ENCODE measurements around the gene VSIG8. TPM values are rescaled to one million over a fixed set of nuclear protein-coding genes. Genes with fewer than 3 reads are reported as not detected.

Gene VSIG8
- total RNA-seq, 1 experiment from 2014 or later: not detected

GRCh38 chr1:159845751-159846629 lies 16.5 kb downstream of the VSIG8 start:
- Histone ChIP-seq H3K9me3 (no peaks in the 10 kb centered on the region), H3K27me3 (replicated peaks; ENCODE audit: control insufficient read depth, insufficient read depth, low read length) (no peaks in the 10 kb centered on the region), H3K36me3 (ENCODE audit: control insufficient read depth, insufficient read depth, low read length) (no peaks in the 10 kb centered on the region), H3K4me3 (ENCODE audit: low read depth, low read length) (no peak overlapping the region), H3K4me1 (peaks cover 12% of the 10 kb centered on the region)
- Mint-ChIP-seq H3K4me1 (ENCODE audit: low read depth, unreplicated experiment) (peaks cover 19% of the 10 kb centered on the region), H3K4me3 (ENCODE audit: unreplicated experiment) (no peak overlapping the region), H3K9me3 (ENCODE audit: unreplicated experiment) (no peaks in the 10 kb centered on the region), H3K27me3 (ENCODE audit: insufficient read depth, unreplicated experiment) (no peaks in the 10 kb centered on the region), H3K36me3 (ENCODE audit: insufficient read depth, unreplicated experiment) (no peaks in the 10 kb centered on the region), H3K27ac (ENCODE audit: unreplicated experiment) (peak overlapping the region; percentile 63)
- intact Hi-C loops (cut with micrococcal nuclease; ENCODE audit: unreplicated experiment): loop anchor here (1.0 to 2.0 kb wide), 2 partner anchors 8 to 65 kb away; partner anchors contain the start of gene DUSP23
- no peak for TF ChIP-seq CTCF (IDR thresholded peaks at IDR 0.05; ENCODE audit: insufficient read depth in 1 of 2, low read depth in 1 of 2, low read length in 1 of 2, severe bottlenecking in 1 of 2, unreplicated experiment in 1 of 2)
- no TSS peak for BruUV-seq (replicated peaks)
- DNase-seq: peak; percentile 73 to 79
- ChIA-PET POLR2A (interaction anchor here (0.8 to 1.2 kb wide), 2 partner anchors 9 to 79 kb away, joined by 3 to 5 read pairs; partner anchors contain the start of gene TAGLN2), CTCF (interaction anchor here (0.6 to 1.7 kb wide), 7 partner anchors 9 to 161 kb away, joined by 3 to 9 read pairs (median 5); partner anchors contain the start of gene DUSP23)

DNA sequence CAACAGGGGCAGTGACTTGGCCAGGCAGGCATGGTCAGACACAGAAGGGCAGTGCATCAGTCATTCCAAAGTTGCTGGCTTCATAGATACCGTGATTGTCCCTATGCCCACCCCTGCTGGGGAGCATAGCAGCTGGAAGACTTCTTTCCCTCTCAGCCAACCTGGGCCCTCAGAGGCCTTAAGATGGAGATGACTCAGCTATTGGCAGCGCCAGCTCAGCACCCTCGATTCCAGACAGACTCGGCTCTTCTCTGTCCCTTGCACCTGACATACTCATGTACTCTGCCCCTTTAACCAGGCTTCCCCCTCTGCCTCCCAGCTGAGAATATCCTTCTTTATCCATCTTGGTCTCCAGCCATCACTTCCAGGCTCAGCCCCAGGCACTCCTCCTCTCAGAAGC lies 19.0 kb downstream of the VSIG8 start:
- Histone ChIP-seq H3K36me3 (ENCODE audit: control insufficient read depth, insufficient read depth, low read length) (no peaks in the 10 kb centered on the region), H3K9me3 (no peaks in the 10 kb centered on the region), H3K4me3 (ENCODE audit: low read depth, low read length) (no peak overlapping the region), H3K27me3 (replicated peaks; ENCODE audit: control insufficient read depth, insufficient read depth, low read length) (no peaks in the 10 kb centered on the region), H3K4me1 (peaks cover 12% of the 10 kb centered on the region)
- no peaks in the 10 kb centered on the region for H3K36me3 Mint-ChIP-seq (ENCODE audit: insufficient read depth, unreplicated experiment)
- no peaks in the 10 kb centered on the region for H3K27me3 Mint-ChIP-seq (ENCODE audit: insufficient read depth, unreplicated experiment)
- no peaks in the 10 kb centered on the region for H3K9me3 Mint-ChIP-seq (ENCODE audit: unreplicated experiment)
- CTCF ChIA-PET: no interaction called here
- BruUV-seq (replicated peaks): no TSS peak
- no peak for DNase-seq
- no peak for TF ChIP-seq CTCF (IDR thresholded peaks at IDR 0.05; ENCODE audit: insufficient read depth in 1 of 2, low read depth in 1 of 2, low read length in 1 of 2, severe bottlenecking in 1 of 2, unreplicated experiment in 1 of 2)
- H3K4me3 Mint-ChIP-seq (ENCODE audit: unreplicated experiment): no peak overlapping the region
- intact Hi-C loops (cut with micrococcal nuclease; ENCODE audit: unreplicated experiment): no loop called here
- H3K27ac Mint-ChIP-seq (ENCODE audit: unreplicated experiment): no peak overlapping the region
- peaks cover 14% of the 10 kb centered on the region for H3K4me1 Mint-ChIP-seq (ENCODE audit: low read depth, unreplicated experiment)
- POLR2A ChIA-PET: no interaction called here

DNA sequence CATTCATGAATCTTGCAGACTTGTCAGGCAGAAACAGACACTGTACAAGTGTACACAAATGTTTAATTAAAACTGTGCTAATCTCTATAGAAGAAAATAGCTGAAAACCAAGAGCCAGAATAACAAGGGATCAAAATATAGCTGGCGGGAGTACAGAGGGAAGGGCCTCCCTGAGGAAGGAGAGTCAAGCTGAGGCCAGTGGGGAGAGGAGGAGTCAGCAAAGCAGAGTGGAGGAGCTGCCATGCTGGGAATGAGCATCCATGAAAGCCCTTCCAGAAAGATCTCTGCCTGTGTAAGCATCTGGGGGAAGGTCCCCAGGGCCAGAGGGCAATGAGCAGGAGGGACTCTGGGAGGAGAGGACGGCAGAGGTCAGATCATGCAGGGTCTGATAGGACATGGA lies 20.7 kb downstream of the VSIG8 start:
- Mint-ChIP-seq H3K9me3 (ENCODE audit: unreplicated experiment) (no peaks in the 10 kb centered on the region), H3K36me3 (ENCODE audit: insufficient read depth, unreplicated experiment) (no peaks in the 10 kb centered on the region), H3K4me3 (ENCODE audit: unreplicated experiment) (no peak overlapping the region), H3K27me3 (ENCODE audit: insufficient read depth, unreplicated experiment) (no peaks in the 10 kb centered on the region), H3K4me1 (ENCODE audit: low read depth, unreplicated experiment) (peaks cover 15% of the 10 kb centered on the region), H3K27ac (ENCODE audit: unreplicated experiment) (no peak overlapping the region)
- DNase-seq: no peak
- no peak overlapping the region for H3K4me3 ChIP-seq (ENCODE audit: low read depth, low read length)
- H3K36me3 ChIP-seq (ENCODE audit: control insufficient read depth, insufficient read depth, low read length): no peaks in the 10 kb centered on the region
- H3K27me3 ChIP-seq (replicated peaks; ENCODE audit: control insufficient read depth, insufficient read depth, low read length): no peaks in the 10 kb centered on the region
- no peaks in the 10 kb centered on the region for H3K9me3 ChIP-seq
- BruUV-seq (replicated peaks): no TSS peak
- TF ChIP-seq CTCF (IDR thresholded peaks at IDR 0.05; ENCODE audit: insufficient read depth in 1 of 2, low read depth in 1 of 2, low read length in 1 of 2, severe bottlenecking in 1 of 2, unreplicated experiment in 1 of 2): no peak
- intact Hi-C loops (cut with micrococcal nuclease; ENCODE audit: unreplicated experiment): no loop called here
- peaks cover 12% of the 10 kb centered on the region for H3K4me1 ChIP-seq
- CTCF ChIA-PET: no interaction called here
- POLR2A ChIA-PET: no interaction called here

Measured in Caco-2 (cell line).